Immature natural killer cell (primary cell): Measurements from ENCODE around the gene CUBN. TPM values are rescaled to one million over a fixed set of nuclear protein-coding genes. Genes with fewer than 3 reads are reported as not detected.

Experiments used
- DNase-seq, 3 donors: peaks; one replicate each; pipeline ENCODE4 v3.0.0; 2022; ENCODE audit warnings: mixed read lengths in 1 of 3
- H3K27ac Mint-ChIP-seq, 6 donors: one replicate each; pipeline ENCODE4 v1.8.0; 2020; ENCODE audit warnings: mixed read lengths in 6 of 6, mild to moderate bottlenecking in 5 of 6, inconsistent platforms in 4 of 6, moderate library complexity in 3 of 6
- H3K27me3 Mint-ChIP-seq, 3 donors: one replicate each; pipeline ENCODE4 v1.8.0; 2020 to 2021; ENCODE audit warnings: low read depth in 3 of 3, mild to moderate bottlenecking in 3 of 3, mixed read lengths in 3 of 3, moderate library complexity in 3 of 3, inconsistent platforms in 1 of 3
- H3K36me3 Mint-ChIP-seq, 3 donors: one replicate each; pipeline ENCODE4 v1.8.0; 2020; ENCODE audit warnings: mixed read lengths in 3 of 3, inconsistent platforms in 2 of 3, mild to moderate bottlenecking in 2 of 3
- H3K4me1 Mint-ChIP-seq, 2 donors: one replicate each; pipeline ENCODE4 v1.8.0; 2020; ENCODE audit warnings: inconsistent platforms in 2 of 2, mild to moderate bottlenecking in 2 of 2, mixed read lengths in 2 of 2, moderate library complexity in 1 of 2
- H3K4me3 Mint-ChIP-seq, 5 donors: one replicate each; pipeline ENCODE4 v1.8.0; 2020; ENCODE audit warnings: mild to moderate bottlenecking in 5 of 5, mixed read lengths in 5 of 5, inconsistent platforms in 3 of 5, moderate library complexity in 3 of 5
- H3K9me3 Mint-ChIP-seq, 6 donors: one replicate each; pipeline ENCODE4 v1.8.0; 2020; ENCODE audit warnings: mild to moderate bottlenecking in 6 of 6, mixed read lengths in 6 of 6, inconsistent platforms in 4 of 6, moderate library complexity in 3 of 6
- polyA plus RNA-seq, 3 donors: library from polyadenylated mRNA; unstranded; fragments of 300-500 nt; fragmentation: Illumina TruSeq; gene quantifications; one replicate each; pipeline ENCODE4 v1.2.3, GENCODE V29; 2021

CUBN gene
- polyA plus RNA-seq, 3 donors from 2014 or later: 0.16 to 1.2 TPM; not detected in 1

DNA sequence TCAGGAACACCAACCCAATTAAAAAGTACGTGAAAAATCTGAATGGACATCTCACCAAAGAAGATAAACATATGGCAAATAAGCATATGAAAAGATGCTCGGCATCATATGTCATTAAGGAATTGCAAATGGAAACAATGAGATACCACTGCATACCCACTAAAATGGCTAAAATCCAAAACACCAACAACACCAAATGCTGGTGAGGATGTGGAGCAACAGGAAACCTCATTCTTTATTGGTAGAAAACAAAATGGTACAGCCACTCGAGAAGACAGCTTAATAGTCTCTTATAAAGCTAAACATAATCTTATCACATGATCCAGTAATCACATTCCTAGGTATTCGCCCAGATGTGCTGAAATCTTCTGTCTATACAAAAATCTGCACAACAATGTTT lies 325.5 kb downstream of the CUBN start:
- H3K9me3 Mint-ChIP-seq: no peaks in the 10 kb centered on the region
- no peaks in the 10 kb centered on the region for H3K27me3 Mint-ChIP-seq
- DNase-seq: no peak
- H3K4me3 Mint-ChIP-seq: no peak overlapping the region
- H3K36me3 Mint-ChIP-seq: peaks cover 0 to 6% (median 2%) of the 10 kb centered on the region in 3 donors
- H3K27ac Mint-ChIP-seq: no peak overlapping the region
- H3K4me1 Mint-ChIP-seq: peaks cover 22 to 47% of the 10 kb centered on the region in 2 donors

GRCh38 chr10:16803464-16803863 lies 326.1 kb downstream of the CUBN start:
- DNase-seq: no peak
- Mint-ChIP-seq H3K27ac (no peak overlapping the region), H3K4me3 (no peak overlapping the region), H3K4me1 (peaks cover 22 to 53% of the 10 kb centered on the region in 2 donors), H3K9me3 (no peaks in the 10 kb centered on the region), H3K36me3 (peaks cover 0 to 7% (median 4%) of the 10 kb centered on the region in 3 donors), H3K27me3 (no peaks in the 10 kb centered on the region)

DNA sequence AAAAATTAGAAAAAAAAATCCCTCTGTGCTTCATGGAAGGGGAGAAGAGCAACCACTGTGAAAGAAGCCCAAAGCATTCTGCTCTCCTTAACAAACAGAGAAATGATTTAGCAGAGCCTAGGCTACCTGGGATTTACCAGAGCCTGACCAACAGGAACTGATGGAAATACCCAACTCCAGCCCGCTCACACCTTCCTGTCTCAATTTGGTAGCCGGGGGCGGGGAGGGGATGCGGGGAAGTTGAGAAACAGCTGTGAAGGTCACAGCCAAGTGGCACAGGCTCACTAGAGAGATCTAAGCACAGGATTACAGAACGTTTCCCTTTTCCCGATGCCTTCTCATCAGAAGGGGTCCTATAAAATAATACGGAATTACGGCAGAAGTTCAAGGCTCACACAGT lies 330.0 kb downstream of the CUBN start:
- Mint-ChIP-seq H3K27ac (peak overlapping the region in 1 of 6 donors; percentile 15), H3K27me3 (peaks cover 0 to 2% (median 0%) of the 10 kb centered on the region in 3 donors), H3K36me3 (peaks cover 0 to 9% (median 4%) of the 10 kb centered on the region in 3 donors), H3K4me3 (no peak overlapping the region), H3K4me1 (peaks cover 38 to 67% of the 10 kb centered on the region in 2 donors), H3K9me3 (no peaks in the 10 kb centered on the region)
- no peak for DNase-seq

- Mint-ChIP-seq H3K4me3 (no peak overlapping the region), H3K9me3 (no peaks in the 10 kb centered on the region), H3K4me1 (peaks cover 38 to 68% of the 10 kb centered on the region in 2 donors), H3K27me3 (peaks cover 0 to 2% (median 0%) of the 10 kb centered on the region in 3 donors), H3K27ac (no peak overlapping the region), H3K36me3 (peaks cover 1 to 8% (median 7%) of the 10 kb centered on the region in 3 donors)
- no peak for DNase-seq
Measured at GRCh38 chr10:16798571-16798970, 331.0 kb downstream of the CUBN start.

- H3K36me3 Mint-ChIP-seq: peaks cover 6 to 13% (median 13%) of the 10 kb centered on the region in 3 donors
- H3K4me1 Mint-ChIP-seq: peaks cover 31 to 54% of the 10 kb centered on the region in 2 donors
- no peak for DNase-seq
- H3K27ac Mint-ChIP-seq: no peak overlapping the region
- H3K9me3 Mint-ChIP-seq: no peaks in the 10 kb centered on the region
- H3K27me3 Mint-ChIP-seq: peaks cover 0 to 2% (median 0%) of the 10 kb centered on the region in 3 donors
- H3K4me3 Mint-ChIP-seq: no peak overlapping the region
Measured at GRCh38 chr10:16795410-16796073, 334.1 kb downstream of the CUBN start.

GRCh38 chr10:16794005-16794404 lies 335.6 kb downstream of the CUBN start:
- Mint-ChIP-seq H3K27me3 (peaks cover 0 to 2% (median 0%) of the 10 kb centered on the region in 3 donors), H3K36me3 (peaks cover 6 to 18% (median 10%) of the 10 kb centered on the region in 3 donors), H3K4me3 (no peak overlapping the region), H3K9me3 (no peaks in the 10 kb centered on the region), H3K27ac (peak overlapping the region in 1 of 6 donors; percentile 8), H3K4me1 (peaks cover 32 to 54% of the 10 kb centered on the region in 2 donors)
- no peak for DNase-seq

GRCh38 chr10:16792675-16793074 lies 336.9 kb downstream of the CUBN start:
- Mint-ChIP-seq H3K36me3 (peaks cover 6 to 15% (median 9%) of the 10 kb centered on the region in 3 donors), H3K4me3 (no peak overlapping the region), H3K27me3 (peaks cover 0 to 2% (median 0%) of the 10 kb centered on the region in 3 donors), H3K9me3 (no peaks in the 10 kb centered on the region), H3K27ac (no peak overlapping the region), H3K4me1 (peaks cover 43 to 59% of the 10 kb centered on the region in 2 donors)
- DNase-seq: no peak

DNA sequence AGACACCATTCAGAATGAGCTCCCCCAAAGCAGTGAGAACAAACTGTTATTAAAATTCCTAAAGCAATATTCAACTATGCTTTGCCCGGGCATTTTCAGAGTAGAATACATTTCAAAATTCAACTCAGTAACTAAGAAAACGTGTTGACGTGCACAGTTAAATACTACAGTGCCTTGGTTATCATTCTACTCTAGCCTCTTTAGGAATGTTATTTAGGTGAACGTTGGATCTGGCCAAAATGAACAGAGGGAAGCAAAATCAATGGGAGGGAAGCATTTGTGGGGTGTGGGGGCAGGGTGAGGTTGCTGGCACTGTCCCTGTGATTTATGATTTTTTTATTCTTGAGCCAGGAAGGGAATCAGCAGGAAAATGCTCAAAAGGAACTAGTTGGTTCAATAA lies 339.8 kb downstream of the CUBN start:
- Mint-ChIP-seq H3K27ac (peak overlapping the region in 4 of 6 donors; percentile 74 to 80 (median 76)), H3K27me3 (peaks cover 0 to 4% (median 0%) of the 10 kb centered on the region in 3 donors), H3K36me3 (peaks cover 6 to 15% (median 9%) of the 10 kb centered on the region in 3 donors), H3K4me3 (no peak overlapping the region), H3K4me1 (peaks cover 43 to 62% of the 10 kb centered on the region in 2 donors), H3K9me3 (no peaks in the 10 kb centered on the region)
- DNase-seq: no peak

GRCh38 chr10:16789261-16789660 lies 340.4 kb downstream of the CUBN start:
- Mint-ChIP-seq H3K36me3 (peaks cover 6 to 15% (median 11%) of the 10 kb centered on the region in 3 donors), H3K4me3 (no peak overlapping the region), H3K9me3 (no peaks in the 10 kb centered on the region), H3K27ac (peak overlapping the region in 5 of 6 donors; percentile 68 to 90 (median 80)), H3K27me3 (peaks cover 0 to 4% (median 0%) of the 10 kb centered on the region in 3 donors), H3K4me1 (peaks cover 43 to 60% of the 10 kb centered on the region in 2 donors)
- DNase-seq: no peak

DNA sequence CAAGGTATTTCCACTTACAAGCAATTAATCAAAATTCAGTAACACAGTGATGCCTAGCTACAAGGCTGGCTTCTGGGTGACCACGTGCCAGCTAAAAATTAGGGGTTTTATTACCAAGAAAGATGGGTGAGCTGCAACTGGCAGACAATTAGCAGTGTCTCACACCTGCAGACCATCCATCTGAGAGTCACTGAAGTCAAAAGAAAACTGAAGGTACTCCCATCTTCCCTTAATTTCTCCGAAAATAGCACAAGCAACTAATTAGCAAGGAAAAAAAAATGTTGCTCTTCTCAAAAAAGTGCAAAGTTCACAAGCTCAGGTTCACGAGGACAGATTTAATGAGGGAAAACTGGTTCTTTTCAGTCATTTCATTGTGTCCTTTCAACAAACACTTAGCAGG lies 340.8 kb downstream of the CUBN start:
- Mint-ChIP-seq H3K27ac (peak overlapping the region; percentile 80 to 91 (median 88)), H3K4me1 (peaks cover 43 to 55% of the 10 kb centered on the region in 2 donors), H3K4me3 (peak overlapping the region in 1 of 5 donors; percentile 53)

GRCh38 chr10:16788125-16788524 lies 341.5 kb downstream of the CUBN start:
- Mint-ChIP-seq H3K4me3 (peak overlapping the region; percentile 3 to 53 (median 48)), H3K9me3 (no peaks in the 10 kb centered on the region), H3K27me3 (peaks cover 0 to 4% (median 0%) of the 10 kb centered on the region in 3 donors), H3K36me3 (peaks cover under 1 to 9% (median 7%) of the 10 kb centered on the region in 3 donors), H3K4me1 (peaks cover 43 to 55% of the 10 kb centered on the region in 2 donors), H3K27ac (peak overlapping the region; percentile 80 to 91 (median 88))
- DNase-seq: peak in 1 of 3 donors; percentile 20

More for the DNA sequence above, 340.8 kb downstream of the CUBN start:
- peaks cover 0 to 4% (median 0%) of the 10 kb centered on the region in 3 donors for H3K27me3 Mint-ChIP-seq
- H3K9me3 Mint-ChIP-seq: no peaks in the 10 kb centered on the region
- peaks cover 6 to 15% (median 13%) of the 10 kb centered on the region in 3 donors for H3K36me3 Mint-ChIP-seq
- no peak for DNase-seq

DNA sequence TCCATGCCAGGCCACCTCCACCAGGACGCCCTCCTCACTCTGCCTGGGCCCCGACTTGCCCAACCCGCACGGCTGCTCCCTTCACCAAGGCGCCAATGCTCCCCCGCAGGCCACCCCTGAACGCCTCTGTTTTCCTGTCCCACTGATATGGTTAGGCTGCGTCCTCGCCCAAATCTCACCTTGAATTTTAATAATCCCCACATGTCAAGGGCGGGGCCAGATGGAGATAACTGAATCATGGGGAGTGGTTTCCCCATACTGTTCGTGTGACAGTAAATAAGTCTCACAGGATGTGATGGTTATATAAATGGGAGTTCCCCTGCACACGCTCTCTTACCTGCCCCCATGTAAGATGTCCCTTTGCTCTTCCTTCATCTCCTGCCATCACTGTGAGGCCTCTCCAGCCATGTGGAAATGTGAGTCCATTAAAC lies 342.2 kb downstream of the CUBN start:
- peaks cover 43 to 55% of the 10 kb centered on the region in 2 donors for H3K4me1 Mint-ChIP-seq
- no peaks in the 10 kb centered on the region for H3K9me3 Mint-ChIP-seq
- H3K27me3 Mint-ChIP-seq: peaks cover 0 to 4% (median 0%) of the 10 kb centered on the region in 3 donors
- peaks cover 0 to 8% (median 6%) of the 10 kb centered on the region in 3 donors for H3K36me3 Mint-ChIP-seq
- peak; percentile 50 to 61 (median 56) for DNase-seq
- peak overlapping the region; percentile 0 to 53 (median 48) for H3K4me3 Mint-ChIP-seq
- peak overlapping the region; percentile 80 to 91 (median 88) for H3K27ac Mint-ChIP-seq

- Mint-ChIP-seq H3K4me3 (no peak overlapping the region), H3K36me3 (peaks cover 7 to 19% (median 9%) of the 10 kb centered on the region in 3 donors), H3K27me3 (no peaks in the 10 kb centered on the region), H3K4me1 (peaks cover 23 to 41% of the 10 kb centered on the region in 2 donors), H3K27ac (no peak overlapping the region), H3K9me3 (no peaks in the 10 kb centered on the region)
- no peak for DNase-seq
Measured at GRCh38 chr10:16780338-16780880, 349.2 kb downstream of the CUBN start.

DNA sequence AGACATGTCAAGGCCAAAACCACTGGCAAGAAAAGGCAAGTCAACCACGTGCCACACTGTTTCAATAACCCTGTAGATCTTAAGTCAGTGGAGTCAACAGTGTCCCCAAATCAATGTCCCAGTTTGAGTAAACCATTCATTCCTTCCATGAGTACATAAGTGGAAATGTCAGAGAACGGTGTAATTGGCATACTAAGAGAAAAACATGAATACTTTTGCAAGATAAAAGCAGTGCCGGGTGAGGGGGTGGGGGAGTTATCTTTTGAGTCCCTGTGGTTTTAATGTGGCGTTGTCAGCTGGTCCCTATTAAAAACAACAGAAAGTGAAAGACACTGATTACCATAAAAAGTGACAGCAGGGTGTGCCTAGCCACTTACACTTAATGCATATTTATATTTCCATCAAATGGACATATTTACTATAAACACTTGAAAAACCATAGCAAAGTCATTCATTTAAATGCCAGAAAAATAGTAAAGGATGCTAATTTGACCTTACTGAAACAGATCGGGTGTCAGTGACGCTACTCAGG lies 350.2 kb downstream of the CUBN start:
- DNase-seq: peak in 2 of 3 donors; percentile 1 to 11
- Mint-ChIP-seq H3K9me3 (no peaks in the 10 kb centered on the region), H3K36me3 (peaks cover 7 to 19% (median 9%) of the 10 kb centered on the region in 3 donors), H3K4me3 (peak overlapping the region in 1 of 5 donors; percentile 9), H3K4me1 (peaks cover 23 to 38% of the 10 kb centered on the region in 2 donors), H3K27me3 (no peaks in the 10 kb centered on the region), H3K27ac (peak overlapping the region; percentile 9 to 59 (median 36))
